K562 (cell line): Measurements from ENCODE around the gene RSRC1.

Experiments used
- CBX2 ChIP-seq: fragments of 200-600 bp; sonication (generic); IDR thresholded peaks from one replicate; pipeline ENCODE4 v1.6.1; 2012; ENCODE audit warnings: mild to moderate bottlenecking, low read length, inconsistent platforms; ENCODE audit not compliant: insufficient read depth, poor library complexity, severe bottlenecking
- CTCF ChIP-seq, 3 experiments: IDR thresholded peaks in 2 of 3; conservative IDR thresholded peaks in 1 of 3; 2 replicates each; pipeline ENCODE4 v1.5.1; 2011 to 2012; ENCODE audit warnings: low read length in 3 of 3, mild to moderate bottlenecking in 3 of 3, control low read depth in 2 of 3, improper control_type of control experiment in 1 of 3, inconsistent platforms in 1 of 3, low read depth in 1 of 3, mixed read lengths in 1 of 3, moderate library complexity in 1 of 3; ENCODE audit not compliant: insufficient read depth in 2 of 3
- E4F1 ChIP-seq: fragments of 250-450 bp; sonication (Bioruptor Pico); IDR thresholded peaks from 2 replicates; pipeline ENCODE4 v1.5.0; 2021; ENCODE audit warnings: mild to moderate bottlenecking, borderline replicate concordance
- EP300 ChIP-seq: IDR thresholded peaks from 2 replicates; pipeline ENCODE4 v1.6.1; 2012; ENCODE audit warnings: low read length, improper control_type of control experiment
- EZH2 ChIP-seq: IDR thresholded peaks from 2 replicates; pipeline ENCODE4 v1.6.1; 2012; ENCODE audit warnings: low read depth, mild to moderate bottlenecking, inconsistent platforms, low read length, borderline replicate concordance
- HNRNPK ChIP-seq: fragments of 200-400 bp; formaldehyde crosslinking; IDR thresholded peaks from one replicate; pipeline ENCODE4 v1.6.1; 2018; ENCODE audit warnings: mild to moderate bottlenecking, low read depth, low read length; ENCODE audit not compliant: poor library complexity, severe bottlenecking
- JUND ChIP-seq, 2 experiments: IDR thresholded peaks; 2 replicates in 1 of 2; 3 replicates in 1 of 2; pipeline ENCODE4 v1.6.1; 2011; ENCODE audit warnings: borderline replicate concordance in 2 of 2, low read depth in 2 of 2, low read length in 2 of 2, improper control_type of control experiment in 1 of 2, missing biosample characterization in 1 of 2, missing genetic modification characterization in 1 of 2, missing genetic modification reagents in 1 of 2
- NBN ChIP-seq: fragments of 450-650 bp; IDR thresholded peaks from 2 replicates; pipeline ENCODE4 v1.6.1; 2016; ENCODE audit warnings: low read depth, mild to moderate bottlenecking
- ZBTB49 ChIP-seq: sonication (generic); formaldehyde crosslinking; IDR thresholded peaks from 2 replicates; pipeline ENCODE4 v1.8.0; 2022; ENCODE audit warnings: missing genetic modification reagents, mild to moderate bottlenecking, borderline replicate concordance
- ZNF133 ChIP-seq: fragments of 250-450 bp; sonication (Bioruptor Pico); IDR thresholded peaks from 2 replicates; pipeline ENCODE4 v1.4.0; 2020; ENCODE audit warnings: mild to moderate bottlenecking
- ZNF174 ChIP-seq: fragments of 250-450 bp; sonication (Bioruptor Pico); IDR thresholded peaks from 2 replicates; pipeline ENCODE4 v1.4.0; 2020; ENCODE audit warnings: mild to moderate bottlenecking
- ZNF184 ChIP-seq: sonication (generic); formaldehyde crosslinking; IDR thresholded peaks from 2 replicates; pipeline ENCODE4 v1.5.0; 2020; ENCODE audit warnings: missing genetic modification reagents
- ZNF232 ChIP-seq: sonication (generic); formaldehyde crosslinking; IDR thresholded peaks from 2 replicates; pipeline ENCODE4 v1.8.0; 2022; ENCODE audit warnings: mild to moderate bottlenecking, missing genetic modification reagents
- ZNF561 ChIP-seq: fragments of 450-650 bp; formaldehyde crosslinking; conservative IDR thresholded peaks from 2 replicates; pipeline ENCODE4 v1.4.0; 2020; ENCODE audit warnings: mild to moderate bottlenecking, moderate library complexity

GRCh38 chr3:158079599-158079998, 30.3 kb upstream of the RSRC1 start:
- TF ChIP-seq CTCF (IDR thresholded peaks at IDR 0.05 in 2 of 3, conservative IDR thresholded peaks at IDR 0.05 in 1 of 3; ENCODE audit: insufficient read depth in 2 of 3, low read depth in 1 of 3, low read length in 3 of 3) = no peak
- TF ChIP-seq NBN = no peak
- TF ChIP-seq ZNF561 (CRISPR knock-in tag) = no peak
- TF ChIP-seq ZNF174 (CRISPR knock-in tag) = no peak
- no peak for TF ChIP-seq CBX2
- no peak for TF ChIP-seq HNRNPK
- no peak for TF ChIP-seq JUND (IDR thresholded peaks at IDR 0.05; ENCODE audit: borderline replicate concordance, low read depth, low read length)
- TF ChIP-seq JUND (tag; IDR thresholded peaks at IDR 0.05; ENCODE audit: borderline replicate concordance, low read depth, low read length) = no peak
- TF ChIP-seq E4F1 (CRISPR knock-in tag) = no peak
- no peak for TF ChIP-seq ZNF133 (CRISPR knock-in tag)
- no peak for TF ChIP-seq ZNF232 (CRISPR knock-in tag)
- no peak for TF ChIP-seq ZBTB49
- TF ChIP-seq EZH2 = no peak
- no peak for TF ChIP-seq ZNF184
- TF ChIP-seq EP300 = no peak
